HepG2 (cell line): Measurements from ENCODE around the gene ME3.
A peak's percentile ranks its signal among the peaks of the same experiment; 100 is the strongest.

Experiments
- ATF3 ChIP-seq: sonication (generic); formaldehyde crosslinking; IDR thresholded peaks from 2 replicates; pipeline ENCODE4 v1.4.0; 2020; ENCODE audit warnings: missing genetic modification reagents
- CTCF ChIP-seq: sonication (generic); formaldehyde crosslinking; IDR thresholded peaks from 2 replicates; pipeline ENCODE4 v1.5.0; 2020; ENCODE audit warnings: mild to moderate bottlenecking, missing genetic modification reagents, moderate library complexity
- MXI1 ChIP-seq: IDR thresholded peaks from 3 replicates; pipeline ENCODE4 v1.6.1; 2012; ENCODE audit warnings: low read depth, low read length, inconsistent platforms, borderline replicate concordance
- NFYB ChIP-seq: sonication (generic); formaldehyde crosslinking; IDR thresholded peaks from 2 replicates; pipeline ENCODE4 v1.4.0; 2020; ENCODE audit warnings: missing genetic modification reagents
- POLR2AphosphoS5 ChIP-seq: IDR thresholded peaks from 2 replicates; pipeline ENCODE4 v1.6.1; 2012; ENCODE audit warnings: low read depth, low read length
- SOX13 ChIP-seq, 3 experiments: fragments of 450-650 bp in 1 of 3; sonication (generic) in 1 of 3; formaldehyde crosslinking in 1 of 3; IDR thresholded peaks in 2 of 3; conservative IDR thresholded peaks in 1 of 3; 2 replicates each; pipeline versions ENCODE4 v1.5.0 to v1.6.1; 2016 to 2020; ENCODE audit warnings: antibody characterized with exemption in 1 of 3, mild to moderate bottlenecking in 1 of 3, missing compliant biosample characterization in 1 of 3, missing genetic modification reagents in 1 of 3, moderate library complexity in 1 of 3
- SOX6 ChIP-seq, 2 experiments: fragments of 450-650 bp in 1 of 2; sonication (generic) in 1 of 2; formaldehyde crosslinking in 1 of 2; IDR thresholded peaks; 2 replicates each; pipeline versions ENCODE4 v1.4.0 to v1.6.1; 2017 to 2020; ENCODE audit warnings: antibody characterized with exemption in 1 of 2, mild to moderate bottlenecking in 1 of 2, missing genetic modification reagents in 1 of 2
- TAF1 ChIP-seq: sonication (generic); formaldehyde crosslinking; IDR thresholded peaks from 2 replicates; pipeline ENCODE4 v1.4.0; 2020; ENCODE audit warnings: missing genetic modification reagents
- TBL1XR1 ChIP-seq: fragments of 150-350 bp; IDR thresholded peaks from 2 replicates; pipeline ENCODE4 v1.6.1; 2014; ENCODE audit warnings: borderline replicate concordance, low read length; ENCODE audit not compliant: partially characterized antibody
- TBP ChIP-seq: sonication (generic); formaldehyde crosslinking; IDR thresholded peaks from 2 replicates; pipeline ENCODE4 v1.5.0; 2020; ENCODE audit warnings: missing genetic modification reagents
- ZFAT ChIP-seq: sonication (generic); formaldehyde crosslinking; conservative IDR thresholded peaks from 2 replicates; pipeline ENCODE4 v1.8.1; 2023; ENCODE audit warnings: missing genetic modification reagents, inconsistent platforms
- ZNF124 ChIP-seq: sonication (generic); formaldehyde crosslinking; IDR thresholded peaks from 2 replicates; pipeline ENCODE4 v1.4.0; 2020; ENCODE audit warnings: missing genetic modification reagents
- ZNF432 ChIP-seq: sonication (generic); formaldehyde crosslinking; IDR thresholded peaks from 2 replicates; pipeline ENCODE4 v1.5.0; 2020; ENCODE audit warnings: missing genetic modification reagents, mild to moderate bottlenecking, borderline replicate concordance
- ZNF567 ChIP-seq: sonication (generic); formaldehyde crosslinking; IDR thresholded peaks from 2 replicates; pipeline ENCODE4 v1.8.1; 2023; ENCODE audit warnings: mild to moderate bottlenecking, missing genetic modification reagents, borderline replicate concordance

GRCh38 chr11:86706338-86707131 lies 34.1 kb upstream of the ME3 start:
- TF ChIP-seq NFYB (CRISPR knock-in tag) (no peak), CTCF (CRISPR knock-in tag) (no peak), ZNF567 (CRISPR knock-in tag) (no peak), TBP (CRISPR knock-in tag) (no peak), ZNF124 (no peak), TAF1 (CRISPR knock-in tag) (no peak), SOX13 (IDR thresholded peaks at IDR 0.05) (peak; percentile 85), SOX13 (CRISPR knock-in tag; conservative IDR thresholded peaks at IDR 0.05 in 1 of 2, IDR thresholded peaks at IDR 0.05 in 1 of 2) (peak in 1 of 2 experiments; percentile 97; a peak in 2 of 4 replicates), POLR2AphosphoS5 (no peak), ATF3 (CRISPR knock-in tag) (no peak), MXI1 (no peak), ZFAT (CRISPR knock-in tag) (no peak), ZNF432 (no peak), SOX6 (IDR thresholded peaks at IDR 0.05) (no peak), SOX6 (CRISPR knock-in tag; IDR thresholded peaks at IDR 0.05) (peak; percentile 94), TBL1XR1 (peak; percentile 27)
